ENCODE data around the gene COBL.

The COBL gene

GRCh38 chr7:51306761-51307160 is 9.8 kb downstream of the COBL start:
- no peak for DNase-seq (ENCODE audit: low read depth, low spot score)

GRCh38 chr7:51304729-51305128 is 11.9 kb downstream of the COBL start:
- no peak for DNase-seq (ENCODE audit: low read depth, low spot score)

DNA sequence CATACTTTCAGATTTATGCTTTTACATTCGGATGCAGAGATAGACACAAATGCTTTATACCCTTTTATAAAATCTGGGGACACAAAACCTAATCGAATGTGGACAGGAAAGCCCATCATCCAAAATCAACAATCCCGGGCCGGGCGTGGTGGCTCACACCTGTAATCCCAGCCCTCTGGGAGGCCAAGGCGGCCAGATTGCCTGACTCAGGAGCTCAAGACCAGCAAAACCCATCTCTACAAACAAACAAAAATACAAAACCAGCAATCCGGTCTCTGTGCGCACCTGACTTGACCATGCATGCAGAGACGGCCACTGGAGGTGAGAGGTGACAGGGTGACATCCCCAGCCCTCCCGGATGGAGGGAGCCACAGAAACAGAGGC is 13.5 kb downstream of the COBL start:
- no peak for DNase-seq (ENCODE audit: low read depth, low spot score)

GRCh38 chr7:51301806-51302205 is 14.8 kb downstream of the COBL start:
- DNase-seq (ENCODE audit: low read depth, low spot score): no peak

GRCh38 chr7:51300762-51301674 is 15.6 kb downstream of the COBL start:
- DNase-seq (ENCODE audit: low read depth, low spot score): no peak

GRCh38 chr7:51299391-51300133 is 17.0 kb downstream of the COBL start:
- no peak for DNase-seq (ENCODE audit: low read depth, low spot score)

DNA sequence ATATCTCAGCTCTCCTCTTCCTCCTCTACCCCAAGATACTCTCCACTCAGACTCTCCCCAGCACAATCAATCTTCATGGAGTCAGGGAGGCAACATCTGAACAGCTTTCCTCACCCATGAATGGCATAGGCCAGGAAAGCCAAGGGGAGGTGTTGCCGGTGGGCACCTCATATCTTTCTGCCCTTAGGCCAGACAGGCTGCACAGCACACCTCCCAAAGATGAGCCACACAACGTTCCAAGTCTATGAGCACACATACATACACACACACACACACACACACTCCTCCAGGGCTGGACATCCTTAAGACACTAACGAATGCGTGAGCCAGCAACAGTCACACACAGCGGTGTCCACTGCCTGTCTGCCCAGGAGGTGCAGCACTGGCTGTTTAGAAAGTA is 17.7 kb downstream of the COBL start:
- no peak for DNase-seq (ENCODE audit: low read depth, low spot score)

DNA sequence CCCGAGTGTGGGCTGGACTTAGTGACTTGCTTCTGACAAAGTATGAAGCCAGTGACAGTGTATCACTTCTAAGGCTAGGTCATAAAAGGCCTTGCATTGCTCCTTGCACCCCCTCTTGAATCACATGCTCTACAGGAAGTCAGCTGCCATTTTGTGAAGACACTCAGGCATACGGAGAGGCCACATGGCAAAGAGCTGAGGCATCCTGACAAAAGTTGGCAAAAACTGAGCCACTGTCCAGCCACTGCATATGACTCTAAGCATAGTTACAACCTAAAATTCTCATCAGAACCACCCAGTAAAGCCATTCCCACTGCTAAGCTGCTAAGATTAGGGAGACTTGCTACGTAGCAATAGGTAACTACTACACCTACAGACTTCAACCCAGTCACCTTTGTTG is 18.6 kb downstream of the COBL start:
- DNase-seq (ENCODE audit: low read depth, low spot score): no peak

DNA sequence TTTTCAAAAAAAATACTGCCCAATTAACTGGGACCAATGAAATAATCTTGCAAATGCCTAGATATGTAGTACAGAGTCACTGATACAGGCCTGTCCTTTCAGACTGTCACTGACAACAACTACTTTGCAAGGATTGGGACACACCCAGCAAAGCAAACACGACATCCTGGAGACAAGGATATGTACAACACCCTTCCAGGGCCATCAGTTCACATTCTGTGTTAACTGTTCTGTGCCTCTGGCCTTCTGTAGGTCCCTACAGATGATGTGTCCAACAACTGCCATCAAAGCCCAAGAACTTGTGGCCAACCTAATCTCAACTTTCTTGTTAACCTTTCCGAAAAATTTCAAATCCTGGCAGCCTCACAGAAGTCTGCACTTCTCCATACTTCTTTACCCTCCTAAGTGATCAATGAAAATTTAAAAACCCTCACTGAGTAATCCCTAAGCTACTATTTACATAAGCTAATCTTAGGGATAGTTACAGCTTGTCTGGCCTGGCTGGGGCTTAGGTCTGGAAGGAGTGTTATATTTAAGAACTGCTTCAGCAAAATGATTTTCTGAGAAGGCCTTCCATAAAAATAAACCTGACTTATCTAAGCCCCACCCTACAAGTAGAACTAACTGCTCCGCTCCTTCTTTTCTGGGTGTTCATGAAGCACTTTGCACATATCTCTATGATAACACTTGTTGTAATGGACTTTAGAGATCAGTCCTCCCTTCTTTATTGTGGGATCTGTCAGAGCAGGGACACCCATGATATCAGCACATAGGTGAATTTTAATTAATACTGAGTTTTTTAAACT is 21.0 kb downstream of the COBL start:
- no peak for DNase-seq (ENCODE audit: low read depth, low spot score)

DNA sequence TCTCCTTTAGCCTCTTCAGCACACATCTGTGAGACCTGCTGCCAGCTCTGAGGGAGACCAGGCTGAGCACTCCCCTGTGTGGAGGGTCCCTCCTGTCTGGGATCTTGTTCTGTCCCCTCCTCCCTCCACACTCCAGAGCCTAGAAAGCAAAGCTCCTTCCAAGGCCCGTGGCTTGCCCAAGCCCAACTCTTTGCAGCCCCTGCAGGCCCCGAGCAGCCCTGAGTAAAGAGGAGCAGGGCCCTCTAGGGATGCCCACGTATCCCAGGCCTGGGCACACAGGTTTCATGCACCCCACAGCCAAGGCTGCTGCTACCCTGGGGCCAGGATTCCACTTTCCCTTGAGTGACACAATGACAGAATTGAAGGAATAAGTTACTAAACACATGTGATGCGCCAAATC is 24.0 kb downstream of the COBL start:
- no peak for DNase-seq (ENCODE audit: low read depth, low spot score)

GRCh38 chr7:51290702-51291540 is 25.7 kb downstream of the COBL start:
- no peak for DNase-seq (ENCODE audit: low read depth, low spot score)

- no peak for DNase-seq (ENCODE audit: low read depth, low spot score)
Observed at GRCh38 chr7:51290304-51290637, 26.3 kb downstream of the COBL start.

GRCh38 chr7:51289623-51290303 is 26.8 kb downstream of the COBL start:
- no peak for DNase-seq (ENCODE audit: low read depth, low spot score)

GRCh38 chr7:51288896-51289622 is 27.6 kb downstream of the COBL start:
- no peak for DNase-seq (ENCODE audit: low read depth, low spot score)

GRCh38 chr7:51286401-51286800 is 30.2 kb downstream of the COBL start:
- DNase-seq (ENCODE audit: low read depth, low spot score): no peak

DNA sequence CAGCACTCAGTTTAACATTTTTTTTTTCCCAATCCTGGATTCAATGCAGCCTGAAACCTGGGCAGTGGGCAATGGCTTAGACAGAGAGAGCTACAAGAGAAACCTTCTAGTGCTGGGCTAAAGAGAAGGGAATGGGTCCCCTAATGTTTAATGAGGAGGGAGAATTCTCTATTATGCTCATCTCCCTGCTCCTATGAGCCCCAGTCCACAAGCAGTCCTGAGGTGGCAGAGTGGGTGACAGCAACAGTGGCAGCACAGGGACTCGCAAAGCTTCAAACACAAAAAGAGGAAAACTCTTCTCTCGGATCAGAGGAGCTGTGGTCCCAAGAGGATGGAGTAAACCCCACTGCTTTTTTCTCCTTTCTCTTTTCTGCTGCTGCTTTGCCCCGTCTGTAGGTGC is 36.5 kb downstream of the COBL start:
- DNase-seq (ENCODE audit: low read depth, low spot score): no peak

DNA sequence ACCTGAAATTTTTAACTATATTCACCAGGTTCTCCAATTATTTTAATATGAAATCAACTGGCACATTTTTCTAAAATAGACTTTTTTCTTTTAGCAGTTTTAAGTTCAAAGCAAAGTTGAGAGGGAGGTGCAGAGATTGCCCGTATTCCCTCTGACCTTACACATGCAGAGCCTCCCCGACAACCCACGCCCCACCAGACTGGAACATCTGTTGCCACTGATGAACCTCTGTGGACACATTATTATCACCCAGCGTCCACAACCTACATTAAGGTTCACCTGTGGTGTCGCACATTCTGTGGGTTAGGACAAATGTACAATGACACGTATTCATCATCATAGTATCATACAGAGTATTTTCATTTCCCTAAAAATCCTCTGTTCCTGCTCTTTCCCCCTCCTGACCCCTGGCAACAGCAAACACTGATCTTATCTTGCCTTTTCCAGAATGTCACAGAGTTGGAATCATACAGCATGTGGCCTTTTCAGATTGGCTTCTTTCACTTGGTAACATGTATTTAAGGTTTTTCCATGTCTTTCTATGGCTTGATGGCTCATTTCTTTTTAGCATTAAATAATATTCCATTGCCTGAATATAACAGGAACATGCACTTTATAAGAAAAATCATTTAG is 37.1 kb downstream of the COBL start:
- no peak for DNase-seq (ENCODE audit: low read depth, low spot score)

DNA sequence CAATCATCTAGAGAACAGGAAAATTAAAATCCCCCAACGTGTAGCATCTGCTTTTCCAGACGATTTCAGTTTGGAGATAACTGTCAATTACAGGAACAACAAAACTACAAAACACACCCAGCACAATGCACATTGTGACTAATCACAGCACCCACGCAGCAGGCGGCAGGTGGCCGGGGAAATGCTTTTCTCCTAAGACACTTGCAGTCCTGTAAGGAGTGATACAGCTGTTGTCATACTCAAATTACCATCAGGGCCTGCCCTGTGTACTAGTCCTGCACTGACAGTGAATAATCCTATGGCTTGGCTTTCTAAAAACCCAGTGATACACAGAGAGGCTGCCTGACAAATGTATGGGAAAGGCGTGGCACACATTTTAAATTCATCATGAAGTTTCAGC is 37.8 kb downstream of the COBL start:
- no peak for DNase-seq (ENCODE audit: low read depth, low spot score)

- DNase-seq (ENCODE audit: low read depth, low spot score): no peak
Observed at GRCh38 chr7:51276967-51277366, 39.6 kb downstream of the COBL start.
